HepG2 (cell line): ENCODE results near the gene SIGLEC1. TPM values are rescaled to one million over a fixed set of nuclear protein-coding genes. Genes with fewer than 3 reads are reported as not detected.

Experiments
- ATF1 ChIP-seq: IDR thresholded peaks from 2 replicates; pipeline ENCODE4 v1.6.1; 2016; ENCODE audit warnings: mild to moderate bottlenecking, control low read depth
- CBX2 ChIP-seq, 2 experiments: fragments of 200-600 bp in 1 of 2; sonication (generic); formaldehyde crosslinking in 1 of 2; IDR thresholded peaks; 2 replicates each; pipeline versions ENCODE4 v1.7.0 to v1.8.1; 2018 to 2022; ENCODE audit warnings: low read depth in 2 of 2, low read length in 1 of 2, mild to moderate bottlenecking in 1 of 2, missing genetic modification reagents in 1 of 2
- DR1 ChIP-seq: sonication (generic); formaldehyde crosslinking; IDR thresholded peaks from 2 replicates; pipeline ENCODE4 v1.8.0; 2021; ENCODE audit warnings: mild to moderate bottlenecking, missing genetic modification reagents, inconsistent platforms
- GABPB1 ChIP-seq: IDR thresholded peaks from 2 replicates; pipeline ENCODE4 v1.6.1; 2016; ENCODE audit warnings: mild to moderate bottlenecking, missing genetic modification reagents, moderate library complexity, missing compliant biosample characterization
- HOXD1 ChIP-seq: sonication (generic); formaldehyde crosslinking; IDR thresholded peaks from 2 replicates; pipeline ENCODE4 v1.5.0; 2020; ENCODE audit warnings: missing genetic modification reagents
- KLF12 ChIP-seq: sonication (generic); formaldehyde crosslinking; IDR thresholded peaks from 2 replicates; pipeline ENCODE4 v1.4.0; 2020; ENCODE audit warnings: missing genetic modification reagents, borderline replicate concordance
- MAZ ChIP-seq, 2 experiments: sonication (generic) in 1 of 2; formaldehyde crosslinking in 1 of 2; IDR thresholded peaks; 2 replicates each; pipeline versions ENCODE4 v1.5.0 to v1.6.1; 2012 to 2020; ENCODE audit warnings: low read depth in 2 of 2, mild to moderate bottlenecking in 2 of 2, borderline replicate concordance in 1 of 2, improper control_type of control experiment in 1 of 2, low read length in 1 of 2, missing genetic modification reagents in 1 of 2, moderate library complexity in 1 of 2
- NFIC ChIP-seq: IDR thresholded peaks from 2 replicates; pipeline ENCODE4 v1.6.1; 2012; ENCODE audit warnings: mild to moderate bottlenecking, low read length, inconsistent platforms
- SAFB2 ChIP-seq: sonication (generic); formaldehyde crosslinking; IDR thresholded peaks from 2 replicates; pipeline ENCODE4 v1.5.1; 2020; ENCODE audit warnings: missing genetic modification reagents, low read depth, mild to moderate bottlenecking, borderline replicate concordance
- SETDB1 ChIP-seq: sonication (generic); formaldehyde crosslinking; IDR thresholded peaks from 2 replicates; pipeline ENCODE4 v1.5.1; 2020; ENCODE audit warnings: missing genetic modification reagents, mild to moderate bottlenecking, borderline replicate concordance
- SMAD9 ChIP-seq: sonication (generic); formaldehyde crosslinking; IDR thresholded peaks from 2 replicates; pipeline ENCODE4 v1.5.1; 2020; ENCODE audit warnings: mild to moderate bottlenecking, missing genetic modification reagents
- TEAD3 ChIP-seq: optimal IDR thresholded peaks from 2 replicates; pipeline ENCODE3; 2016; ENCODE audit warnings: borderline replicate concordance
- XRCC5 ChIP-seq: fragments of 200-400 bp; formaldehyde crosslinking; optimal IDR thresholded peaks from 2 replicates; pipeline ENCODE3; 2017; ENCODE audit warnings: mild to moderate bottlenecking, low read length
- ZFX ChIP-seq: sonication (generic); formaldehyde crosslinking; IDR thresholded peaks from 2 replicates; pipeline ENCODE4 v1.4.0; 2020; ENCODE audit warnings: mild to moderate bottlenecking, low read depth, missing genetic modification reagents, moderate library complexity
- ZFY ChIP-seq: sonication (generic); formaldehyde crosslinking; IDR thresholded peaks from 2 replicates; pipeline ENCODE4 v1.4.0; 2020; ENCODE audit warnings: missing genetic modification reagents
- ZNF343 ChIP-seq: sonication (generic); formaldehyde crosslinking; IDR thresholded peaks from 2 replicates; pipeline ENCODE4 v1.4.0; 2020; ENCODE audit warnings: mild to moderate bottlenecking, missing genetic modification reagents
- ZNF589 ChIP-seq: sonication (generic); formaldehyde crosslinking; conservative IDR thresholded peaks from 2 replicates; pipeline ENCODE4 v1.8.0; 2022; ENCODE audit warnings: mild to moderate bottlenecking, moderate library complexity, missing genetic modification reagents
- ZNF616 ChIP-seq: sonication (generic); formaldehyde crosslinking; IDR thresholded peaks from 2 replicates; pipeline ENCODE4 v1.5.0; 2020; ENCODE audit warnings: low read depth, mild to moderate bottlenecking, missing genetic modification reagents
- ZNF629 ChIP-seq: sonication (generic); formaldehyde crosslinking; conservative IDR thresholded peaks from 2 replicates; pipeline ENCODE4 v1.5.0; 2020; ENCODE audit warnings: missing genetic modification reagents
- ZNF792 ChIP-seq: IDR thresholded peaks from 2 replicates; pipeline ENCODE4 v1.6.1; 2016
- ZNF841 ChIP-seq: sonication (generic); formaldehyde crosslinking; IDR thresholded peaks from 2 replicates; pipeline ENCODE4 v1.8.1; 2023; ENCODE audit warnings: missing genetic modification reagents, borderline replicate concordance
- ZSCAN22 ChIP-seq: sonication (generic); formaldehyde crosslinking; IDR thresholded peaks from 2 replicates; pipeline ENCODE4 v1.4.0; 2020; ENCODE audit warnings: mild to moderate bottlenecking, missing genetic modification reagents
- polyA plus RNA-seq, 8 experiments: library from polyadenylated mRNA; depleted of rRNA in 3 of 8; stranded (reverse) in 7 of 8; unstranded in 1 of 8; fragments of >200 nt; fragmentation: Illumina TruSeq in 4 of 8; extraction: Trizol in 4 of 8; gene quantifications; 2 replicates each; pipeline versions ENCODE4 v1.2.1 to v1.2.3, GENCODE V29; 2011 to 2016; ENCODE audit warnings: low read depth in 4 of 8, missing spikeins in 1 of 8, mixed read lengths in 1 of 8; ENCODE audit not compliant: insufficient read depth in 1 of 8
- total RNA-seq, 5 experiments: library from RNA; depleted of rRNA; stranded (reverse); fragments of >200 nt; fragmentation: Illumina TruSeq; extraction: Trizol; gene quantifications; 2 replicates each; pipeline ENCODE4 v1.2.3, GENCODE V29; 2016; ENCODE audit warnings: low read depth in 1 of 5
- TF ChIP-seq, protein P1 (sequence below): fragments of 450-650 bp; IDR thresholded peaks from 2 replicates; pipeline ENCODE4 v1.6.1; 2016
- TF ChIP-seq, protein P2 (sequence below): sonication (generic); formaldehyde crosslinking; IDR thresholded peaks from 2 replicates; pipeline ENCODE4 v1.5.1; 2020; ENCODE audit warnings: mild to moderate bottlenecking, missing genetic modification reagents
- TF ChIP-seq, protein P3 (sequence below): sonication (generic); formaldehyde crosslinking; IDR thresholded peaks from 2 replicates; pipeline ENCODE4 v1.8.1; 2023; ENCODE audit warnings: mild to moderate bottlenecking, moderate library complexity, missing genetic modification reagents

SIGLEC1 gene
- total and polyA plus RNA-seq, 2 of the 13 experiments (the other 11 are each of a cell fraction or from before 2014, with no cell fraction given), result 0.01 TPM; not detected in 1

DNA sequence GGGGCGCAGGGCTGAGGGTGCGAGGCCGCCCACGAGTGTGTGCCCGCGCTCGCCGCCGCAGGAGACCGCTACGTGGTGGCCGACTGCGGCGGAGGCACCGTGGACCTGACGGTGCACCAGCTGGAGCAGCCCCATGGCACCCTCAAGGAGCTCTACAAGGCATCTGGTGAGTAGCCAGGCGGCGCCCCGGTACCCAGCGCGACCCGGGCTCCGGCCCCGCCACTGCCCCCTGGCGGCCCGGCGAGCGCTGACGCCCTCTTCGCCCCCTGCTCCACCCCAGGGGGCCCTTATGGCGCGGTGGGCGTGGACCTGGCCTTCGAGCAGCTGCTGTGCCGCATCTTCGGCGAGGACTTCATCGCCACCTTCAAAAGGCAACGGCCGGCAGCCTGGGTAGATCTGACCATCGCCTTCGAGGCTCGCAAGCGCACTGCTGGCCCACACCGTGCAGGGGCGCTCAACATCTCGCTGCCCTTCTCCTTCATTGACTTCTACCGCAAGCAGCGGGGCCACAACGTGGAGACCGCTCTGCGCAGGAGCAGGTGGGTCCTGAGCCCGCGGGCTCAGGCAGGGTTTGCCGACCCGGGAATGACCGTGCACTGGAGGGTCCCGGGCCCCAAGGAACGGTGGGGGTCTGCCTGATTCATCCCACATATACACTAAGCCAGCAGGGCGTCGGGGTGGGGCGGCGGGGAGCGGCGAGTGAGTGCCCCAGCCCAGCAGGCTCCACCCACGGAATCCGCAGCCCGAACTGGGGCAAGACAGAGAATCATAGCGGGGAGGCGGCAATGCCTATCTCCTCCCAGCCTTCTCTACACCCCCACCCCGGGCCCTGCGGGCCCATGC, 37.5 kb upstream of the SIGLEC1 start (continued):
- TF ChIP-seq, protein P1, sequence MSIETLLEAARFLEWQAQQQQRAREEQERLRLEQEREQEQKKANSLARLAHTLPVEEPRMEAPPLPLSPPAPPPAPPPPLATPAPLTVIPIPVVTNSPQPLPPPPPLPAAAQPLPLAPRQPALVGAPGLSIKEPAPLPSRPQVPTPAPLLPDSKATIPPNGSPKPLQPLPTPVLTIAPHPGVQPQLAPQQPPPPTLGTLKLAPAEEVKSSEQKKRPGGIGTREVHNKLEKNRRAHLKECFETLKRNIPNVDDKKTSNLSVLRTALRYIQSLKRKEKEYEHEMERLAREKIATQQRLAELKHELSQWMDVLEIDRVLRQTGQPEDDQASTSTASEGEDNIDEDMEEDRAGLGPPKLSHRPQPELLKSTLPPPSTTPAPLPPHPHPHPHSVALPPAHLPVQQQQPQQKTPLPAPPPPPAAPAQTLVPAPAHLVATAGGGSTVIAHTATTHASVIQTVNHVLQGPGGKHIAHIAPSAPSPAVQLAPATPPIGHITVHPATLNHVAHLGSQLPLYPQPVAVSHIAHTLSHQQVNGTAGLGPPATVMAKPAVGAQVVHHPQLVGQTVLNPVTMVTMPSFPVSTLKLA, result no peak
- TF ChIP-seq ZNF616 (CRISPR knock-in tag) (no peak), ZNF629 (CRISPR knock-in tag) (no peak), ZFX (CRISPR knock-in tag) (0 out of 2 replicates have a peak, but pooled peaks have one; percentile 20), ZNF343 (CRISPR knock-in tag) (no peak), TEAD3 (CRISPR knock-in tag) (peak; percentile 58), GABPB1 (CRISPR knock-in tag) (peak; percentile 76), CBX2 (IDR thresholded peaks at IDR 0.05; ENCODE audit: low read depth, low read length) (no peak), CBX2 (CRISPR knock-in tag; IDR thresholded peaks at IDR 0.05; ENCODE audit: low read depth) (peak; percentile 88; the same call in 1 of the 2 replicates), ZSCAN22 (no peak), NFIC (no peak), ZFY (CRISPR knock-in tag) (peak; percentile 61), ATF1 (CRISPR knock-in tag) (no peak), SETDB1 (no peak), MAZ (IDR thresholded peaks at IDR 0.05; ENCODE audit: borderline replicate concordance, low read depth, low read length) (peak; percentile 89), MAZ (CRISPR knock-in tag; IDR thresholded peaks at IDR 0.05; ENCODE audit: low read depth) (peak; percentile 79), ZNF792 (CRISPR knock-in tag) (no peak), ZNF589 (CRISPR knock-in tag) (no peak), KLF12 (CRISPR knock-in tag) (peak; percentile 95), HOXD1 (peak; percentile 51; the same call in 1 of the 2 replicates), DR1 (CRISPR knock-in tag) (no peak; the same call in 1 of the 2 replicates), ZNF841 (no peak), SAFB2 (peak; percentile 92), SMAD9 (CRISPR knock-in tag) (peak; percentile 73; the same call in 1 of the 2 replicates), XRCC5 (peak; percentile 98)
- TF ChIP-seq, protein P2, sequence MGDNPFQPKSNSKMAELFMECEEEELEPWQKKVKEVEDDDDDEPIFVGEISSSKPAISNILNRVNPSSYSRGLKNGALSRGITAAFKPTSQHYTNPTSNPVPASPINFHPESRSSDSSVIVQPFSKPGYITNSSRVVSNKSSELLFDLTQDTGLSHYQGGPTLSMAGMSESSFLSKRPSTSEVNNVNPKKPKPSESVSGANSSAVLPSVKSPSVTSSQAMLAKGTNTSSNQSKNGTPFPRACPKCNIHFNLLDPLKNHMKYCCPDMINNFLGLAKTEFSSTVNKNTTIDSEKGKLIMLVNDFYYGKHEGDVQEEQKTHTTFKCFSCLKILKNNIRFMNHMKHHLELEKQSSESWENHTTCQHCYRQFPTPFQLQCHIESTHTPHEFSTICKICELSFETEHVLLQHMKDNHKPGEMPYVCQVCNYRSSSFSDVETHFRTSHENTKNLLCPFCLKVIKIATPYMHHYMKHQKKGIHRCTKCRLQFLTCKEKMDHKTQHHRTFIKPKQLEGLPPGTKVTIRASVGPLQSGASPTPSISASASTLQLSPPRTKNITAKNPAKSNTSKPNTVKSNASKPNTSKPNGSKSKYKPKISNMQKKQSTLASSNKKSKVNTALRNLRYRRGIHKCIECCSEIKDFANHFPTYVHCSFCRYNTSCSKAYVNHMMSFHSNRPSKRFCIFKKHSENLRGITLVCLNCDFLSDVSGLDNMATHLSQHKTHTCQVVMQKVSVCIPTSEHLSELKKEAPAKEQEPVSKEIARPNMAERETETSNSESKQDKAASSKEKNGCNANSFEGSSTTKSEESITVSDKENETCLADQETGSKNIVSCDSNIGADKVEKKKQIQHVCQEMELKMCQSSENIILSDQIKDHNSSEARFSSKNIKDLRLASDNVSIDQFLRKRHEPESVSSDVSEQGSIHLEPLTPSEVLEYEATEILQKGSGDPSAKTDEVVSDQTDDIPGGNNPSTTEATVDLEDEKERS (CRISPR knock-in tag), result 0 out of 2 replicates have a peak, but pooled peaks have one; percentile 66
- TF ChIP-seq, protein P3, sequence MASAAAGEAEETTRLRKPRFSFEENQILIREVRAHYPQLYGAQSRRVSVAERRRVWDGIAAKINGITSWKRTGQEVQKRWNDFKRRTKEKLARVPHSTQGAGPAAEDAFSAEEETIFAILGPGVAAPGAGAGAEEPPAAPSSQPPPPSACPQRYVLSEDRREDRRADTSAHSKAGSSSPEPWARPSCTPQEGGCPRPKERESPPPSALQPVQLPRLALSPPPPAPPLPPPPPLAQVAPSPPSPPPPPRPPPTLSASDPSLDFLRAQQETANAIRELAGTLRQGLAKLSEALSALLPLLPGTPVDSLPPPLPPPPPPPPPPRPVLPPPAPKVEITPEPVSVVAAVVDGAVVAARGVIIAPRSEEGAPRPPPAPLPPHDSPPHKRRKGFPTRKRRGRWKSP (CRISPR knock-in tag), result no peak
